HG02610 (cell line): ENCODE measurements around the gene SUPT6H.
"Not testable (repeated sequence)": the region's sequence is repeated elsewhere in the genome, so short reads cannot be mapped to it uniquely, and the experiment has no call there.

Source experiments
- ATAC-seq: cut with Tn5 transposase; IDR thresholded peaks from one replicate; pipeline ENCODE4 v1.9.1; 2021; ENCODE audit warnings: mild to moderate bottlenecking, moderate library complexity; ENCODE audit not compliant: unreplicated experiment

SUPT6H gene

GRCh38 chr17:28646039-28646754 lies 15.8 kb upstream of the SUPT6H start:
- no peak for ATAC-seq

GRCh38 chr17:28648698-28649097 lies 13.3 kb upstream of the SUPT6H start:
- no peak for ATAC-seq

- ATAC-seq: no peak
Measured at GRCh38 chr17:28655160-28655559, 6.8 kb upstream of the SUPT6H start.

- no peak for ATAC-seq
Measured at GRCh38 chr17:28657756-28658155, 4.2 kb upstream of the SUPT6H start.

- ATAC-seq: not testable (repeated sequence)
Measured at GRCh38 chr17:28658342-28658741, 3.7 kb upstream of the SUPT6H start.

- not testable (repeated sequence) for ATAC-seq
Measured at GRCh38 chr17:28658766-28659496, 3.1 kb upstream of the SUPT6H start.

GRCh38 chr17:28659497-28659881 lies 2.5 kb upstream of the SUPT6H start:
- ATAC-seq: not testable (repeated sequence)

- ATAC-seq: no peak
Measured at GRCh38 chr17:28662527-28662829, 473 bp downstream of the SUPT6H start.

- no peak for ATAC-seq
Measured at GRCh38 chr17:28663723-28664122, 1.7 kb downstream of the SUPT6H start.

GRCh38 chr17:28665994-28666393 lies 4.0 kb downstream of the SUPT6H start:
- ATAC-seq: no peak

- ATAC-seq: no peak
Measured at GRCh38 chr17:28667870-28668269, 5.9 kb downstream of the SUPT6H start.

GRCh38 chr17:28669918-28670317 lies 7.9 kb downstream of the SUPT6H start:
- no peak for ATAC-seq

GRCh38 chr17:28675490-28675889 lies 13.5 kb downstream of the SUPT6H start:
- ATAC-seq: no peak

- no peak for ATAC-seq
Measured at GRCh38 chr17:28675980-28676379, 14.0 kb downstream of the SUPT6H start.

- no peak for ATAC-seq
Measured at GRCh38 chr17:28682655-28683054, 20.6 kb downstream of the SUPT6H start.

- no peak for ATAC-seq
Measured at GRCh38 chr17:28684963-28685362, 23.0 kb downstream of the SUPT6H start.

GRCh38 chr17:28685366-28685765 lies 23.4 kb downstream of the SUPT6H start:
- no peak for ATAC-seq

GRCh38 chr17:28686296-28686695 lies 24.3 kb downstream of the SUPT6H start:
- ATAC-seq: no peak

GRCh38 chr17:28688481-28688880 lies 26.5 kb downstream of the SUPT6H start:
- ATAC-seq: no peak

GRCh38 chr17:28689011-28689410 lies 27.0 kb downstream of the SUPT6H start:
- no peak for ATAC-seq

- no peak for ATAC-seq
Measured at GRCh38 chr17:28693869-28694268, 31.9 kb downstream of the SUPT6H start.

GRCh38 chr17:28698253-28698941 lies 36.4 kb downstream of the SUPT6H start:
- ATAC-seq: no peak
